Spleen (tissue), 11 donors: ENCODE results near the gene JPH2. TPM values are rescaled to one million over a fixed set of nuclear protein-coding genes. Genes with fewer than 3 reads are reported as not detected.

Experiments used
- DNase-seq: peaks from one replicate; pipeline ENCODE4 v3.0.0-alpha.2; 2020
- H3K27ac ChIP-seq, 8 donors: fragments of 200-600 bp; sonication (generic) in 7 of 8; 1 replicate in 4 of 8; 2 replicates in 4 of 8; pipeline versions ENCODE4 v1.5.0 to v1.8.0; 2016 to 2021; ENCODE audit warnings: inconsistent platforms in 4 of 8, mild to moderate bottlenecking in 4 of 8, moderate library complexity in 1 of 8
- H3K27me3 ChIP-seq, 7 donors: fragments of 200-600 bp; sonication (generic) in 6 of 7; replicated peaks in 1 of 7; 1 replicate in 4 of 7; 2 replicates in 3 of 7; pipeline versions ENCODE4 v1.5.0 to v1.8.0; 2016 to 2021; ENCODE audit warnings: inconsistent platforms in 3 of 7, mild to moderate bottlenecking in 1 of 7
- H3K36me3 ChIP-seq, 6 donors: fragments of 200-600 bp; sonication (generic) in 5 of 6; 1 replicate in 4 of 6; 2 replicates in 2 of 6; pipeline versions ENCODE4 v1.5.0 to v1.8.0; 2016 to 2021; ENCODE audit warnings: inconsistent platforms in 2 of 6
- H3K4me1 ChIP-seq, 6 donors: fragments of 200-600 bp; sonication (generic) in 5 of 6; 1 replicate in 3 of 6; 2 replicates in 3 of 6; pipeline versions ENCODE4 v1.5.0 to v1.8.0; 2016 to 2021; ENCODE audit warnings: inconsistent platforms in 3 of 6
- H3K4me3 ChIP-seq, 8 donors: fragments of 200-600 bp; sonication (generic) in 7 of 8; 1 replicate in 4 of 8; 2 replicates in 4 of 8; pipeline versions ENCODE4 v1.5.0 to v1.8.0; 2016 to 2021; ENCODE audit warnings: inconsistent platforms in 4 of 8, mild to moderate bottlenecking in 4 of 8, moderate library complexity in 2 of 8
- H3K9me3 ChIP-seq, 8 donors: fragments of 200-600 bp; sonication (generic) in 7 of 8; 1 replicate in 4 of 8; 2 replicates in 4 of 8; pipeline versions ENCODE4 v1.5.0 to v1.8.0; 2016 to 2021; ENCODE audit warnings: inconsistent platforms in 4 of 8
- POLR2A ChIP-seq, 3 donors: fragments of 450-650 bp; IDR thresholded peaks; one replicate each; pipeline ENCODE4 v1.5.1; 2017; ENCODE audit warnings: antibody characterized with exemption in 3 of 3, mild to moderate bottlenecking in 1 of 3
- POLR2AphosphoS5 ChIP-seq, 3 donors: sonication (generic); formaldehyde crosslinking; IDR thresholded peaks; one replicate each; pipeline ENCODE4 v1.5.1; 2017; ENCODE audit warnings: antibody characterized with exemption in 3 of 3
- WGBS, 5 donors: extraction: QIAGEN DNeasy Blood & Tissue Kit in 3 of 5; methylation state at CpG; one replicate each; pipeline versions ENCODE4 v1.1.5 to v1.1.7; 2013 to 2018; 5-methylcytosine and 5-hydroxymethylcytosine counted together
- intact Hi-C: fragments of 100-400 bp; cut with DNase I; formaldehyde crosslinking; loops from one replicate; pipeline ENCODE4 v1.15.0; 2023; ENCODE audit warnings: low total_unique reads
- polyA plus RNA-seq, 3 donors: library from polyadenylated mRNA; stranded (reverse); fragments of 200-250 nt; gene quantifications; one replicate each; pipeline ENCODE4 v1.2.1, GENCODE V29; 2013
- total RNA-seq, 7 donors: library from RNA; depleted of rRNA in 3 of 7; stranded (reverse); fragments of >200 nt in 3 of 7; fragmentation: NEBNext Ultra II Directional in 4 of 7; extraction: Animal tissue kit (Norgen Biotek cat#: 25700) in 4 of 7; gene quantifications; one replicate each; pipeline versions ENCODE4 v1.1.0 to v1.2.1, GENCODE V29; 2016 to 2021
- TF ChIP-seq, protein P1 (sequence below), 11 experiments: fragments of 200-600 bp in 7 of 11; fragments of 450-650 bp in 4 of 11; sonication (generic) in 4 of 11; IDR thresholded peaks in 8 of 11; conservative IDR thresholded peaks in 3 of 11; 1 replicate in 7 of 11; 2 replicates in 4 of 11; pipeline versions ENCODE4 v1.4.0 to v1.8.0; 2016 to 2021; ENCODE audit warnings: antibody characterized with exemption in 11 of 11, inconsistent platforms in 4 of 11, mild to moderate bottlenecking in 1 of 11
- donor health status: healthy with polysubstance abuse.
- donor health status: DM: no; HTN: no; CAD: no; lungs with moderate emphysema.
- donor health status: DM: no; HTN: no; CAD: no.
- donor health status: Bipolar disorder and iron deficiency.
- donor health status: healthy.
- donor health status: DM: no; HTN: no; CAD: no.
- donor health status: DM: yes; HTN: yes; CAD: no.

JPH2 gene
- total and polyA plus RNA-seq, 10 donors, result 0.50 to 4.4 (median 1.3) TPM

GRCh38 chr20:44211177-44212039, 24.4 kb upstream of the JPH2 start:
- intact Hi-C loops, result loop anchor here (10.0 kb wide), 2 partner anchors 173 to 403 kb away; no protein-coding TSS in a partner anchor

DNA sequence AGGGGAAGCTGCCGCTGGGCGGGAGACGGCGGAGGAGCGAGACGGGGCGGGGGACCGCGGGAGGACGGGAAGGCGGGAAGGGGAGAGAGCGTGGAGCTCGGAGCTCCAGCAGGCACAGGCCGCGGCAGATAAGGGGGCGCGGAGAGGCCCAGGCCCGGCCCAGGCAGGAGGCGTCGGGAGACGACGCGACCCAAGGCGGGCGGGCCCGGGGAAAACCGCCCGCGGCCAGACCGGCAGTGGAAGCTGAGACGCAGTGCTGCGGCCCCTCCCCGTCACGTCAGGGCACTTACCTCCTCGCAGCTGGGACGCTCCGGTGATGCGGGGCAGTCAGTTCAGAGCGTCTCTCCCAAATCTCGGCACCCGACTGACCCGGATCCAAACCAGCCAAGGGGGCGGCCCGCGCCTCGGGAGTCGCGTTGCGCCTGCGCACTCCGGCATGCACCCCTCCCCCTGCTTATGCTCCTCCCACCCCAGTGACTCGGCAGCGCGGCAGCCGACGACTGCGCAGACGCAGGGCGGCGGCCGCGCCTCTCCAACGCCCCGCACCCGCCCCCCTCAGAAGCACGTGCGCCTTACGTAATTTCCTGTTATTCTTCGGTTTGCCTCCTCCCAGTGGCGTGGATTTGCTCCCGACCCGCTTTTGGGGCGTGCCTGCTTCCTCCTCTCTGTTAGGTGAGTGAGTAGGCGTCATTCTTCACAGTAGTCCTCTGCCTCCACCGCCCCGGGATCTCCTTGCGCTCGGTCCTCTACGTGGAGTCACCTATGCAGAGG, 23.6 kb upstream of the JPH2 start, which contains the start of gene OSER1:
Gene OSER1, minus strand, starts transcription at position 366 of the 771 bp plus-strand sequence. CDS start 3,814 bp downstream, outside the sequence.
- Histone ChIP-seq H3K27ac (peak within 1 kb of the TSS; percentile 87 to 99 (median 98)), H3K4me1 (peaks cover 18 to 76% (median 58%) of the 10 kb centered on the region in 6 donors), H3K27me3 (no peaks in the 10 kb centered on the region), H3K36me3 (peaks cover 0 to 12% (median 10%) of the 10 kb centered on the region in 6 donors), H3K9me3 (no peaks in the 10 kb centered on the region), H3K4me3 (peak within 1 kb of the TSS; percentile 76 to 99 (median 95))
- TF ChIP-seq POLR2A (IDR thresholded peaks at IDR 0.05) (peak; percentile 86 to 95 (median 94)), POLR2AphosphoS5 (IDR thresholded peaks at IDR 0.05) (peak; percentile 97 to 99 (median 97))
- TF ChIP-seq, protein P1, sequence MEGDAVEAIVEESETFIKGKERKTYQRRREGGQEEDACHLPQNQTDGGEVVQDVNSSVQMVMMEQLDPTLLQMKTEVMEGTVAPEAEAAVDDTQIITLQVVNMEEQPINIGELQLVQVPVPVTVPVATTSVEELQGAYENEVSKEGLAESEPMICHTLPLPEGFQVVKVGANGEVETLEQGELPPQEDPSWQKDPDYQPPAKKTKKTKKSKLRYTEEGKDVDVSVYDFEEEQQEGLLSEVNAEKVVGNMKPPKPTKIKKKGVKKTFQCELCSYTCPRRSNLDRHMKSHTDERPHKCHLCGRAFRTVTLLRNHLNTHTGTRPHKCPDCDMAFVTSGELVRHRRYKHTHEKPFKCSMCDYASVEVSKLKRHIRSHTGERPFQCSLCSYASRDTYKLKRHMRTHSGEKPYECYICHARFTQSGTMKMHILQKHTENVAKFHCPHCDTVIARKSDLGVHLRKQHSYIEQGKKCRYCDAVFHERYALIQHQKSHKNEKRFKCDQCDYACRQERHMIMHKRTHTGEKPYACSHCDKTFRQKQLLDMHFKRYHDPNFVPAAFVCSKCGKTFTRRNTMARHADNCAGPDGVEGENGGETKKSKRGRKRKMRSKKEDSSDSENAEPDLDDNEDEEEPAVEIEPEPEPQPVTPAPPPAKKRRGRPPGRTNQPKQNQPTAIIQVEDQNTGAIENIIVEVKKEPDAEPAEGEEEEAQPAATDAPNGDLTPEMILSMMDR (IDR thresholded peaks at IDR 0.05 in 8 of 11, conservative IDR thresholded peaks at IDR 0.05 in 3 of 11), result peak in 4 of 11 experiments; percentile 17 to 51 (median 40)
- 0 to 1% (median 1%) methylated on average over 63 to 79 of the region's 79 CpGs for WGBS, 5 donors
- peak; percentile 99 for DNase-seq
- intact Hi-C loops, result loop anchor here (10.0 kb wide), 2 partner anchors 174 to 404 kb away; no protein-coding TSS in a partner anchor

More at GRCh38 chr20:44211177-44212039, 24.4 kb upstream of the JPH2 start:
- Histone ChIP-seq H3K4me3 (peak overlapping the region; percentile 63 to 99 (median 92)), H3K27me3 (no peaks in the 10 kb centered on the region), H3K27ac (peak overlapping the region; percentile 72 to 99 (median 98)), H3K4me1 (peaks cover 18 to 74% (median 55%) of the 10 kb centered on the region in 6 donors), H3K9me3 (no peaks in the 10 kb centered on the region), H3K36me3 (peaks cover 0 to 9% (median 2%) of the 10 kb centered on the region in 6 donors)
- TF ChIP-seq, protein P1 (IDR thresholded peaks at IDR 0.05 in 8 of 11, conservative IDR thresholded peaks at IDR 0.05 in 3 of 11), result no peak
- TF ChIP-seq POLR2AphosphoS5 (IDR thresholded peaks at IDR 0.05) (no peak), POLR2A (IDR thresholded peaks at IDR 0.05) (no peak)
- peak; percentile 80 for DNase-seq
- WGBS, 5 donors, result 13 to 20% (median 16%) methylated on average over 19 to 24 of the region's 24 CpGs

GRCh38 chr20:44209686-44210405, 22.9 kb upstream of the JPH2 start:
- 0 to 1% (median 1%) methylated on average over 31 of the region's 31 CpGs for WGBS, 5 donors
- no peaks in the 10 kb centered on the region for H3K27me3 ChIP-seq
- intact Hi-C loops, result loop anchor here (10.0 kb wide), 2 partner anchors 175 to 405 kb away; no protein-coding TSS in a partner anchor
- peaks cover 0 to 20% (median 15%) of the 10 kb centered on the region in 6 donors for H3K36me3 ChIP-seq
- TF ChIP-seq POLR2A (IDR thresholded peaks at IDR 0.05) (no peak), POLR2AphosphoS5 (IDR thresholded peaks at IDR 0.05) (no peak)
- TF ChIP-seq, protein P1 (IDR thresholded peaks at IDR 0.05 in 8 of 11, conservative IDR thresholded peaks at IDR 0.05 in 3 of 11), result no peak
- H3K4me1 ChIP-seq, result peaks cover 18 to 74% (median 53%) of the 10 kb centered on the region in 6 donors
- H3K9me3 ChIP-seq, result no peaks in the 10 kb centered on the region
- H3K4me3 ChIP-seq, result peak overlapping the region; percentile 76 to 99 (median 95)
- peak overlapping the region; percentile 87 to 99 (median 98) for H3K27ac ChIP-seq
- no peak for DNase-seq
